ENCODE data around the gene HASPIN.

DNA sequence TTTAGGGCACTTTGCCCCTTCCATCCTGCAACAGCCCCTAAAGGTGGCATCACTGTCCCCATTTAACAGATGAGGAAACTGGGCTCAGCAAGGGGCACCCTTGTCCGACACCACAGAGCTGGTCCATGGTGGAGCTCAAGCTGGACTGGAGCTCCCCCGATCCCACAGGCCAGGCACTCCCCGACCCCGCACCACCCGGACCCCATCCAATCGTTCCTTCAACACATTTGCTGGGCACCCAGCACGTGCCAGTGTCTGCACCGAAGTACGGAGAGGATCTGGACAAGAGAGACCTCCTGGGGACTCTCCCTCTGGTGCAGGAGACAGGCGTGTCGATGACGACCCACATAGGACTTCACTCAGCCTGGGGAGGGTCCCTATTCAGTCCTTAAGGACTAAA lies 41.7 kb upstream of the HASPIN start:
- no peak for TF ChIP-seq CTCF (IDR thresholded peaks at IDR 0.05 in 2 of 3, conservative IDR thresholded peaks at IDR 0.05 in 1 of 3; ENCODE audit: insufficient read depth in 2 of 3, low read depth in 1 of 3, low read length in 3 of 3)
- TF ChIP-seq REST (IDR thresholded peaks at IDR 0.05; ENCODE audit: borderline replicate concordance), result no peak
- TF ChIP-seq REST (CRISPR knock-in tag; IDR thresholded peaks at IDR 0.05; ENCODE audit: low read depth), result no peak
- no peak for TF ChIP-seq MAZ (CRISPR knock-in tag; conservative IDR thresholded peaks at IDR 0.05 in 1 of 2, IDR thresholded peaks at IDR 0.05 in 1 of 2)
- no peak for TF ChIP-seq KLF13 (tag; IDR thresholded peaks at IDR 0.05; ENCODE audit: borderline replicate concordance, low read depth)
